H9 (cell line): ENCODE measurements around the gene ZNF92. TPM values are rescaled to one million over a fixed set of nuclear protein-coding genes. Genes with fewer than 3 reads are reported as not detected.
"Not testable (repeated sequence)": the region's sequence is repeated elsewhere in the genome, so short reads cannot be mapped to it uniquely, and the experiment has no call there.

Experiments used
- DNase-seq: peaks from one replicate; pipeline ENCODE4 v3.0.0-alpha.2; 2017
- H2AFZ ChIP-seq: one replicate; pipeline ENCODE4 v1.6.1; 2013; ENCODE audit warnings: mild to moderate bottlenecking, low read length, control low read depth, moderate library complexity
- H2AK5ac ChIP-seq: 2 replicates; pipeline ENCODE4 v1.6.1; 2013; ENCODE audit warnings: low read length, control low read depth, mixed read lengths; ENCODE audit not compliant: insufficient read length
- H2BK120ac ChIP-seq: one replicate; pipeline ENCODE4 v1.6.1; 2013; ENCODE audit warnings: low read depth, mild to moderate bottlenecking, low read length, control low read depth, inconsistent platforms; ENCODE audit not compliant: poor library complexity, severe bottlenecking
- H2BK12ac ChIP-seq: 2 replicates; pipeline ENCODE4 v1.6.1; 2013; ENCODE audit warnings: low read length, control low read depth, mixed read lengths, low read depth; ENCODE audit not compliant: insufficient read length
- H2BK15ac ChIP-seq: 2 replicates; pipeline ENCODE4 v1.6.1; 2013; ENCODE audit warnings: low read depth, low read length, control low read depth
- H2BK20ac ChIP-seq: one replicate; pipeline ENCODE4 v1.6.1; 2013; ENCODE audit warnings: low read depth, mild to moderate bottlenecking, low read length, control low read depth, inconsistent platforms; ENCODE audit not compliant: poor library complexity, severe bottlenecking
- H2BK5ac ChIP-seq: 2 replicates; pipeline ENCODE4 v1.6.1; 2013; ENCODE audit warnings: low read length, control low read depth, mixed read lengths; ENCODE audit not compliant: insufficient read length
- H3K14ac ChIP-seq: 2 replicates; pipeline ENCODE4 v1.6.1; 2013; ENCODE audit warnings: low read length, control low read depth; ENCODE audit not compliant: insufficient read depth
- H3K18ac ChIP-seq: 2 replicates; pipeline ENCODE4 v1.6.1; 2013; ENCODE audit warnings: low read depth, mild to moderate bottlenecking, mixed read lengths, low read length, control low read depth; ENCODE audit not compliant: insufficient read length
- H3K23ac ChIP-seq: 2 replicates; pipeline ENCODE4 v1.6.1; 2013; ENCODE audit warnings: low read length, control low read depth, mixed read lengths, low read depth; ENCODE audit not compliant: insufficient read length
- H3K23me2 ChIP-seq: 2 replicates; pipeline ENCODE4 v1.6.1; 2013; ENCODE audit warnings: low read depth, mild to moderate bottlenecking, mixed read lengths, low read length, control low read depth; ENCODE audit not compliant: insufficient read length, poor library complexity, severe bottlenecking
- H3K27ac ChIP-seq: 2 replicates; pipeline ENCODE4 v1.5.1; 2013; ENCODE audit warnings: low read length, control low read depth, mixed read lengths, low read depth; ENCODE audit not compliant: insufficient read length
- H3K27me3 ChIP-seq: 2 replicates; pipeline ENCODE4 v1.6.1; 2013; ENCODE audit warnings: low read length, control low read depth, inconsistent platforms; ENCODE audit not compliant: insufficient read depth
- H3K4ac ChIP-seq: 2 replicates; pipeline ENCODE4 v1.6.1; 2013; ENCODE audit warnings: low read depth, mild to moderate bottlenecking, control low read depth, inconsistent platforms, low read length, moderate library complexity
- H3K4me1 ChIP-seq: 2 replicates; pipeline ENCODE4 v1.6.1; 2013; ENCODE audit warnings: low read length, control low read depth, inconsistent platforms; ENCODE audit not compliant: insufficient read depth
- H3K4me2 ChIP-seq: 2 replicates; pipeline ENCODE4 v1.6.1; 2013; ENCODE audit warnings: low read length, control low read depth, mixed read lengths; ENCODE audit not compliant: insufficient read length, insufficient read depth
- H3K56ac ChIP-seq: 2 replicates; pipeline ENCODE4 v1.6.1; 2013; ENCODE audit warnings: low read depth, mild to moderate bottlenecking, mixed read lengths, low read length, control low read depth; ENCODE audit not compliant: insufficient read length
- H3K79me1 ChIP-seq: 2 replicates; pipeline ENCODE4 v1.6.1; 2013; ENCODE audit warnings: low read depth, mild to moderate bottlenecking, moderate library complexity, low read length, control low read depth, inconsistent platforms; ENCODE audit not compliant: insufficient read depth, poor library complexity, severe bottlenecking
- H3K79me2 ChIP-seq: 2 replicates; pipeline ENCODE4 v1.6.1; 2013; ENCODE audit warnings: low read length, control low read depth, inconsistent platforms; ENCODE audit not compliant: insufficient read depth
- H3K9ac ChIP-seq: 2 replicates; pipeline ENCODE4 v1.6.1; 2013; ENCODE audit warnings: low read length, control low read depth, mixed read lengths; ENCODE audit not compliant: insufficient read length; ENCODE audit errors: extremely low read depth
- H3K9me3 ChIP-seq: one replicate; pipeline ENCODE4 v1.6.1; 2013; ENCODE audit warnings: low read depth, low read length, inconsistent platforms; ENCODE audit not compliant: control insufficient read depth
- H3T11ph ChIP-seq: one replicate; pipeline ENCODE4 v1.6.1; 2013; ENCODE audit warnings: mild to moderate bottlenecking, low read length, control low read depth, inconsistent platforms
- H4K20me1 ChIP-seq: one replicate; pipeline ENCODE4 v1.6.1; 2013; ENCODE audit not compliant: control insufficient read depth, insufficient read length, insufficient read depth
- H4K5ac ChIP-seq: 2 replicates; pipeline ENCODE4 v1.6.1; 2013; ENCODE audit warnings: low read depth, mild to moderate bottlenecking, mixed read lengths, low read length, control low read depth; ENCODE audit not compliant: insufficient read length
- H4K8ac ChIP-seq: replicated peaks from 2 replicates; pipeline ENCODE4 v1.6.1; 2013; ENCODE audit warnings: low read length, control low read depth, mixed read lengths, low read depth; ENCODE audit not compliant: insufficient read length
- H4K91ac ChIP-seq: 2 replicates; pipeline ENCODE4 v1.6.1; 2013; ENCODE audit warnings: low read depth, mild to moderate bottlenecking, moderate library complexity, mixed read lengths, low read length, control low read depth; ENCODE audit not compliant: insufficient read length
- H3K27ac Mint-ChIP-seq, 3 experiments: 2 replicates in 2 of 3; 3 replicates in 1 of 3; pipeline ENCODE4 v1.8.0; 2020 to 2021; ENCODE audit warnings: mixed read lengths in 3 of 3, mild to moderate bottlenecking in 1 of 3, moderate library complexity in 1 of 3
- H3K27me3 Mint-ChIP-seq: 2 replicates; pipeline ENCODE4 v1.8.0; 2021; ENCODE audit warnings: low read depth, mild to moderate bottlenecking, moderate library complexity, mixed read lengths
- H3K36me3 Mint-ChIP-seq, 3 experiments: 2 replicates in 2 of 3; 3 replicates in 1 of 3; pipeline ENCODE4 v1.8.0; 2020 to 2021; ENCODE audit warnings: low read depth in 3 of 3, mixed read lengths in 3 of 3; ENCODE audit not compliant: insufficient read depth in 1 of 3
- H3K4me1 Mint-ChIP-seq, 2 experiments: 2 replicates each; pipeline ENCODE4 v1.8.0; 2020; ENCODE audit warnings: mixed read lengths in 2 of 2
- H3K4me3 Mint-ChIP-seq, 2 experiments: 2 replicates in 1 of 2; 3 replicates in 1 of 2; pipeline ENCODE4 v1.8.0; 2020 to 2021; ENCODE audit warnings: mild to moderate bottlenecking in 2 of 2, mixed read lengths in 2 of 2, moderate library complexity in 1 of 2
- H3K9me3 Mint-ChIP-seq, 2 experiments: 2 replicates in 1 of 2; 3 replicates in 1 of 2; pipeline ENCODE4 v1.8.0; 2020; ENCODE audit warnings: mild to moderate bottlenecking in 2 of 2, mixed read lengths in 2 of 2, moderate library complexity in 1 of 2
- WGBS: extraction: QIAGEN DNeasy Blood & Tissue Kit; methylation state at CpG from one replicate; pipeline ENCODE4 v1.1.7; 2013; ENCODE audit warnings: missing lambda C conversion rate, low lambda C conversion rate, mixed read lengths; ENCODE audit not compliant: insufficient read length; ENCODE audit errors: extremely low coverage; 5-methylcytosine and 5-hydroxymethylcytosine counted together
- total RNA-seq: library from RNA; stranded (reverse); gene quantifications from 2 replicates; pipeline ENCODE4 v1.2.1, GENCODE V29; 2021
- TF ChIP-seq, protein P1 (sequence below): fragments of 200-600 bp; sonication (generic); conservative IDR thresholded peaks from 3 replicates; pipeline ENCODE4 v1.8.0; 2021; ENCODE audit warnings: antibody characterized with exemption, mild to moderate bottlenecking

Gene ZNF92
- total RNA-seq, 1 experiment from 2014 or later = 32.4 TPM

DNA sequence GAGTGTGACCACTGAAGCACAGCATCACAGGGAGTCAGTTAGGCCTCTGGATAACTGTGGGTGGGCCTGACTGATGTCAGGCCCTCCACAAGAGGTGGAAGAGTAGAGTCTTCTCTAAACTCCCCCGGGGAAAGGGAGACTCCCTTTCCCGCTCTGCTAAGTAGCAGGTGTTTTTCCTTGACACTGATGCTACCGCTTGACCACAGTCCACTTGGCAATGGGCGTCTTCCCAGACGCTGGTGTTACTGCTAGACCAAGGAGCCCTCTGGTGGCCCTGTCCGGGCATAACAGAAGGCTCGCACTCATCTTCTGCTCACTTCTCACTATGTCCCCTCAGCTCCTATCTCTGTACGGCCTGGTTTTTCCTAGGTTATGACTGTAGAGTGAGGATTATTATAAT is 73.4 kb downstream of the ZNF92 start:
- WGBS = no CpG with 5 or more reads among the region's 8 CpGs
- not testable (repeated sequence) for H3K27ac ChIP-seq, H2BK12ac ChIP-seq, H3K79me2 ChIP-seq, H3K27me3 Mint-ChIP-seq, H3K23me2 ChIP-seq, H3K9ac ChIP-seq, H2BK15ac ChIP-seq, H3K27ac Mint-ChIP-seq, H3K14ac ChIP-seq, H3K4me1 ChIP-seq, H2BK20ac ChIP-seq, H3K18ac ChIP-seq, H3K23ac ChIP-seq, H2AFZ ChIP-seq, H3K79me1 ChIP-seq, H3K4me2 ChIP-seq, H3K4ac ChIP-seq, H3T11ph ChIP-seq, H2BK120ac ChIP-seq, H4K20me1 ChIP-seq, H4K91ac ChIP-seq, H4K8ac ChIP-seq, H3K56ac ChIP-seq, H2BK5ac ChIP-seq, H3K4me1 Mint-ChIP-seq, H2AK5ac ChIP-seq, H3K27me3 ChIP-seq, H4K5ac ChIP-seq, H3K4me3 Mint-ChIP-seq
- peaks cover 2 to 16% (median 10%) of the 10 kb centered on the region in 3 experiments for H3K36me3 Mint-ChIP-seq
- TF ChIP-seq, protein P1, sequence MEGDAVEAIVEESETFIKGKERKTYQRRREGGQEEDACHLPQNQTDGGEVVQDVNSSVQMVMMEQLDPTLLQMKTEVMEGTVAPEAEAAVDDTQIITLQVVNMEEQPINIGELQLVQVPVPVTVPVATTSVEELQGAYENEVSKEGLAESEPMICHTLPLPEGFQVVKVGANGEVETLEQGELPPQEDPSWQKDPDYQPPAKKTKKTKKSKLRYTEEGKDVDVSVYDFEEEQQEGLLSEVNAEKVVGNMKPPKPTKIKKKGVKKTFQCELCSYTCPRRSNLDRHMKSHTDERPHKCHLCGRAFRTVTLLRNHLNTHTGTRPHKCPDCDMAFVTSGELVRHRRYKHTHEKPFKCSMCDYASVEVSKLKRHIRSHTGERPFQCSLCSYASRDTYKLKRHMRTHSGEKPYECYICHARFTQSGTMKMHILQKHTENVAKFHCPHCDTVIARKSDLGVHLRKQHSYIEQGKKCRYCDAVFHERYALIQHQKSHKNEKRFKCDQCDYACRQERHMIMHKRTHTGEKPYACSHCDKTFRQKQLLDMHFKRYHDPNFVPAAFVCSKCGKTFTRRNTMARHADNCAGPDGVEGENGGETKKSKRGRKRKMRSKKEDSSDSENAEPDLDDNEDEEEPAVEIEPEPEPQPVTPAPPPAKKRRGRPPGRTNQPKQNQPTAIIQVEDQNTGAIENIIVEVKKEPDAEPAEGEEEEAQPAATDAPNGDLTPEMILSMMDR = peak; percentile 68; the same call in 2 of the 3 replicates
- DNase-seq = peak; percentile 39
- H3K9me3 ChIP-seq = peaks cover 19% of the 10 kb centered on the region
- H3K9me3 Mint-ChIP-seq = peaks cover 46 to 57% of the 10 kb centered on the region in 2 experiments
